Measurements from ENCODE around the gene PPP2R2B.

DNA sequence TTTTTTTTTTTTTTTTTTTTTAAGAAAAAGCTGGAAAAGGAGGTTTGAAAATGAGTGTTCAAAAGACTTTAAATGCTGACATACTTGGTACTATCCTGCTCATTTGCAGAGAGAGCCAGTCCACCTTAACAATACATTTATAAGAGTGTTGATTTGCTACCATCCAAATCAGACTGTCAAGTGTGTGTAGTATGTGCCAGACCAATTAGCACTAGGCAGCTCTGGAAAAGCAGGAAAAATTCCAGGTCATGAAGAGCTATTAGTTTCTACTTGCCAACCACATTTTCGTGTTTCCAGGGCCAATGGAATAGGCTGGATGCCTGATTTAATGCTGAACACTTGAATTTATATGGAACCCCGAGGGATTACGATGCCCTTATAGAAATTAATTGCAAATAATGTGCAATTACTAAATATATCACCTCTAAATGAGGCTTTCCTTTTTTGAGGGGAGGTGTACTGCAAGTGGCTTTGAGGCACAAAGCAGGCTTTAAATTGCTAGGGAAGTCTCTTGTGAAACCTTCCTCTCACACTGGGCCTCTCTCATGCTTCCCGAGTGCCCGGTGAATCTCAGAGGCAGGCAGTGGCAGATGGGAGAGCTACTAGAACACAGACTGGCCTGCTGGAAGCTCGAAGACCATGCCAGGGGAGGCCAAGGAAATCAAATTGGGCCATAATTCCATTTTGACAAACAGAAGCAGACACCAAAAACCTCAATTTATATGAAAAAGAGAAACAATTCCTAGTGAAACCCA, 178.7 kb downstream of the PPP2R2B start:
- TF ChIP-seq, protein P1, sequence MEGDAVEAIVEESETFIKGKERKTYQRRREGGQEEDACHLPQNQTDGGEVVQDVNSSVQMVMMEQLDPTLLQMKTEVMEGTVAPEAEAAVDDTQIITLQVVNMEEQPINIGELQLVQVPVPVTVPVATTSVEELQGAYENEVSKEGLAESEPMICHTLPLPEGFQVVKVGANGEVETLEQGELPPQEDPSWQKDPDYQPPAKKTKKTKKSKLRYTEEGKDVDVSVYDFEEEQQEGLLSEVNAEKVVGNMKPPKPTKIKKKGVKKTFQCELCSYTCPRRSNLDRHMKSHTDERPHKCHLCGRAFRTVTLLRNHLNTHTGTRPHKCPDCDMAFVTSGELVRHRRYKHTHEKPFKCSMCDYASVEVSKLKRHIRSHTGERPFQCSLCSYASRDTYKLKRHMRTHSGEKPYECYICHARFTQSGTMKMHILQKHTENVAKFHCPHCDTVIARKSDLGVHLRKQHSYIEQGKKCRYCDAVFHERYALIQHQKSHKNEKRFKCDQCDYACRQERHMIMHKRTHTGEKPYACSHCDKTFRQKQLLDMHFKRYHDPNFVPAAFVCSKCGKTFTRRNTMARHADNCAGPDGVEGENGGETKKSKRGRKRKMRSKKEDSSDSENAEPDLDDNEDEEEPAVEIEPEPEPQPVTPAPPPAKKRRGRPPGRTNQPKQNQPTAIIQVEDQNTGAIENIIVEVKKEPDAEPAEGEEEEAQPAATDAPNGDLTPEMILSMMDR (IDR thresholded peaks at IDR 0.05) = no peak
- no peak for TF ChIP-seq EP300 (IDR thresholded peaks at IDR 0.05)

All from esophagus muscularis mucosa (tissue), 3 donors.